KOPT-K1 (cell line): ENCODE results near the gene SLC39A7.

ENCODE experiments used
- H3K27ac ChIP-seq: fragments of 200-600 bp; sonication (generic); 2 replicates; pipeline ENCODE4 v1.5.1; 2016; ENCODE audit warnings: antibody characterized with exemption, mild to moderate bottlenecking, low read depth, low read length; ENCODE audit not compliant: poor library complexity, severe bottlenecking
- H3K36me3 ChIP-seq: fragments of 200-600 bp; sonication (generic); 2 replicates; pipeline ENCODE4 v1.5.1; 2017; ENCODE audit warnings: antibody characterized with exemption, mild to moderate bottlenecking, low read length, moderate library complexity; ENCODE audit not compliant: insufficient read depth
- H3K9me3 ChIP-seq: fragments of 200-600 bp; sonication (generic); 2 replicates; pipeline ENCODE4 v1.5.1; 2017; ENCODE audit warnings: antibody characterized with exemption, low read length, mild to moderate bottlenecking; ENCODE audit not compliant: insufficient read depth, poor library complexity, severe bottlenecking

The SLC39A7 gene

GRCh38 chr6:33249732-33250630, 49.3 kb downstream of the SLC39A7 start:
- Histone ChIP-seq H3K9me3 (no peaks in the 10 kb centered on the region), H3K27ac (peak overlapping the region; percentile 83), H3K36me3 (peaks cover 21% of the 10 kb centered on the region)

- Histone ChIP-seq H3K27ac (no peak overlapping the region), H3K9me3 (no peaks in the 10 kb centered on the region), H3K36me3 (peaks cover 22% of the 10 kb centered on the region)
Observed at GRCh38 chr6:33250731-33251130, 50.1 kb downstream of the SLC39A7 start.

DNA sequence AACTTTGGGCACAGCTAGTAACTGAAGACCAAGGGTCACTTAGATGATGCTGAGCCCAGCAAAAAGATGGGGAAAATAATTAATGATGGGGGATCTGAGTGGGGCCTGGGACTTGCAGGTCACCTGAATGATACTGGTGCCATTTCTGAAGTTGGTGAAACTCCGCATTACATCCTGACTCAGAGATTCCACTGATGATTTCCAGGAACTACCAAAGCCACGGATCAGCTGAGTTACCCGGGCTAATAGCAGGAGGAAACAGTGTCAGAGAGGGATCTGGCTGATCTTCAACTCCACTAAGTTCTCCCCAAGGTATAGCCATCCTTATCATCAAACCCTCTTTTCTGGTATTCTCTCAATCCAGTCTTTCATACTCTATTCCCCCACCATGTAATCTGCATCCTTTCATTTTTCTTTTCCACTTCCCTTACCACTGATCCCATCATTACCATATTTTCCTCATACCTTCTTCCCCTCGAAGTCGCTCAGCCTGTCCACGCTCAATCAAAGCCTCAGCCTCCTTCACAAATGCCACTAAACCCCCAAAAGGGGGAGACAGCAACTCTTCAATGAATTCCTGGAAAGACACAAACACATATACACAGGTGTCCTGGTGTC, 50.8 kb downstream of the SLC39A7 start:
- no peak overlapping the region for H3K27ac ChIP-seq
- no peaks in the 10 kb centered on the region for H3K9me3 ChIP-seq
- H3K36me3 ChIP-seq, result peaks cover 25% of the 10 kb centered on the region

GRCh38 chr6:33252759-33253158, 52.1 kb downstream of the SLC39A7 start:
- Histone ChIP-seq H3K9me3 (no peaks in the 10 kb centered on the region), H3K27ac (no peak overlapping the region)

More at GRCh38 chr6:33252759-33253158, 52.1 kb downstream of the SLC39A7 start:
- H3K36me3 ChIP-seq, result peaks cover 31% of the 10 kb centered on the region
